Testis (tissue), 3 donors: ENCODE data around the gene ABAT. TPM values are rescaled to one million over a fixed set of nuclear protein-coding genes. Genes with fewer than 3 reads are reported as not detected.

Source experiments
- DNase-seq: peaks from one replicate; pipeline ENCODE4 v3.0.0-alpha.2; 2019
- H3K27ac ChIP-seq, 2 donors: fragments of 200-600 bp; sonication (generic); one replicate each; pipeline ENCODE4 v1.5.1; 2019
- H3K27me3 ChIP-seq: fragments of 200-600 bp; sonication (generic); one replicate; pipeline ENCODE4 v1.5.1; 2019
- H3K36me3 ChIP-seq: fragments of 200-600 bp; sonication (generic); one replicate; pipeline ENCODE4 v1.5.1; 2017; ENCODE audit warnings: low read depth; ENCODE audit errors: missing control alignments
- H3K4me1 ChIP-seq: fragments of 200-600 bp; sonication (generic); one replicate; pipeline ENCODE4 v1.5.1; 2019
- H3K4me3 ChIP-seq, 2 donors: fragments of 200-600 bp; sonication (generic); one replicate each; pipeline ENCODE4 v1.5.1; 2017 to 2019
- H3K9me3 ChIP-seq: fragments of 200-600 bp; sonication (generic); one replicate; pipeline ENCODE4 v1.5.1; 2017
- POLR2A ChIP-seq: fragments of 450-650 bp; IDR thresholded peaks from one replicate; pipeline ENCODE4 v1.6.1; 2017; ENCODE audit warnings: antibody characterized with exemption, mild to moderate bottlenecking, moderate library complexity
- WGBS, 2 donors: methylation state at CpG; one replicate each; pipeline ENCODE4 v1.1.5; 2018; 5-methylcytosine and 5-hydroxymethylcytosine counted together
- intact Hi-C: fragments of 100-400 bp; cut with DNase I; formaldehyde crosslinking; loops from one replicate; pipeline ENCODE4 v1.15.1; 2023; ENCODE audit warnings: low total_unique reads
- polyA plus RNA-seq: library from polyadenylated mRNA; stranded (reverse); fragments of 350-450 nt; fragmentation: Illumina TruSeq; extraction: RNeasy Lipid Tissue Mini Kit (QIAGEN cat#74804); gene quantifications from one replicate; pipeline ENCODE4 v1.2.3, GENCODE V29; 2014; ENCODE audit warnings: low read depth, low replicate concordance; ENCODE audit not compliant: insufficient read depth
- total RNA-seq, 2 donors: library from RNA; depleted of rRNA; stranded (reverse); fragments of >200 nt; gene quantifications; one replicate each; pipeline ENCODE4 v1.2.3, GENCODE V29; 2016
- TF ChIP-seq, protein P1 (sequence below), 3 experiments: fragments of 450-650 bp in 2 of 3; fragments of 200-600 bp in 1 of 3; sonication (generic) in 1 of 3; IDR thresholded peaks; one replicate each; pipeline ENCODE4 v1.5.1; 2016 to 2019; ENCODE audit warnings: antibody characterized with exemption in 3 of 3, mild to moderate bottlenecking in 2 of 3, moderate library complexity in 1 of 3

ABAT gene
- total and polyA plus RNA-seq, 3 donors from 2014 or later: 25.3 to 108 (median 71.7) TPM

GRCh38 chr16:8628981-8629725 is 45.3 kb upstream of the ABAT start:
- H3K27me3 ChIP-seq: no peaks in the 10 kb centered on the region
- no peak overlapping the region for H3K4me3 ChIP-seq
- no peaks in the 10 kb centered on the region for H3K9me3 ChIP-seq
- no peak for DNase-seq
- 92 to 95% methylated on average over 16 of the region's 16 CpGs for WGBS, 2 donors
- no peaks in the 10 kb centered on the region for H3K4me1 ChIP-seq
- intact Hi-C loops: no loop called here
- TF ChIP-seq, protein P1, sequence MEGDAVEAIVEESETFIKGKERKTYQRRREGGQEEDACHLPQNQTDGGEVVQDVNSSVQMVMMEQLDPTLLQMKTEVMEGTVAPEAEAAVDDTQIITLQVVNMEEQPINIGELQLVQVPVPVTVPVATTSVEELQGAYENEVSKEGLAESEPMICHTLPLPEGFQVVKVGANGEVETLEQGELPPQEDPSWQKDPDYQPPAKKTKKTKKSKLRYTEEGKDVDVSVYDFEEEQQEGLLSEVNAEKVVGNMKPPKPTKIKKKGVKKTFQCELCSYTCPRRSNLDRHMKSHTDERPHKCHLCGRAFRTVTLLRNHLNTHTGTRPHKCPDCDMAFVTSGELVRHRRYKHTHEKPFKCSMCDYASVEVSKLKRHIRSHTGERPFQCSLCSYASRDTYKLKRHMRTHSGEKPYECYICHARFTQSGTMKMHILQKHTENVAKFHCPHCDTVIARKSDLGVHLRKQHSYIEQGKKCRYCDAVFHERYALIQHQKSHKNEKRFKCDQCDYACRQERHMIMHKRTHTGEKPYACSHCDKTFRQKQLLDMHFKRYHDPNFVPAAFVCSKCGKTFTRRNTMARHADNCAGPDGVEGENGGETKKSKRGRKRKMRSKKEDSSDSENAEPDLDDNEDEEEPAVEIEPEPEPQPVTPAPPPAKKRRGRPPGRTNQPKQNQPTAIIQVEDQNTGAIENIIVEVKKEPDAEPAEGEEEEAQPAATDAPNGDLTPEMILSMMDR (IDR thresholded peaks at IDR 0.05): no peak
- TF ChIP-seq POLR2A: no peak
- H3K36me3 ChIP-seq: no peaks in the 10 kb centered on the region
- no peak overlapping the region for H3K27ac ChIP-seq

GRCh38 chr16:8630255-8630953 is 44.0 kb upstream of the ABAT start:
- intact Hi-C loops: no loop called here
- Histone ChIP-seq H3K4me1 (no peaks in the 10 kb centered on the region), H3K9me3 (no peaks in the 10 kb centered on the region), H3K27ac (no peak overlapping the region), H3K36me3 (no peaks in the 10 kb centered on the region), H3K4me3 (no peak overlapping the region), H3K27me3 (no peaks in the 10 kb centered on the region)
- TF ChIP-seq POLR2A: no peak
- TF ChIP-seq, protein P1 (IDR thresholded peaks at IDR 0.05): no peak
- DNase-seq: no peak
- WGBS, 2 donors: 87 to 88% methylated on average over 8 to 11 of the region's 11 CpGs

DNA sequence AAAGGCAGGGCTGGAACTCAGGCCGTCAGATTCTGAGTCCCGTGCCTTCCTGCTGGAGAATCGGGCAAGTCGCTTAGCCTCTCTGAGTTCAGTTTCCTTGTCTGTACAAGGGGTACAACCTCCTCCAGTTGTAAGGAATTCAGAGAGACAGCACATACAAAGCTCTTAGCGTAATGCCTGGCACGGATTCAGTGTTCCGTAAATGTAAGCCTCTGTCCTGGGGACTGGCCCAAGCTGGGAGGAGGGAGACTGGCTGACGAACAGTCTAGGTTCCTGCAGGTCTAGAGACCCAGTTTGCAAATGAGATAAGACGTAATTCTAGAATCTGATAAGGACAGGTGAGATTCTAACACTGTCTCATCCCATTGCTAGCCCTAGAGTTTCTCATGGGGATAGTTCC is 43.0 kb upstream of the ABAT start:
- TF ChIP-seq, protein P1 (IDR thresholded peaks at IDR 0.05): no peak
- TF ChIP-seq POLR2A: no peak
- Histone ChIP-seq H3K27me3 (no peaks in the 10 kb centered on the region), H3K4me3 (no peak overlapping the region), H3K4me1 (no peaks in the 10 kb centered on the region), H3K27ac (no peak overlapping the region), H3K36me3 (no peaks in the 10 kb centered on the region), H3K9me3 (no peaks in the 10 kb centered on the region)
- intact Hi-C loops: no loop called here
- 81 to 86% methylated on average over 9 of the region's 9 CpGs for WGBS, 2 donors
- no peak for DNase-seq

DNA sequence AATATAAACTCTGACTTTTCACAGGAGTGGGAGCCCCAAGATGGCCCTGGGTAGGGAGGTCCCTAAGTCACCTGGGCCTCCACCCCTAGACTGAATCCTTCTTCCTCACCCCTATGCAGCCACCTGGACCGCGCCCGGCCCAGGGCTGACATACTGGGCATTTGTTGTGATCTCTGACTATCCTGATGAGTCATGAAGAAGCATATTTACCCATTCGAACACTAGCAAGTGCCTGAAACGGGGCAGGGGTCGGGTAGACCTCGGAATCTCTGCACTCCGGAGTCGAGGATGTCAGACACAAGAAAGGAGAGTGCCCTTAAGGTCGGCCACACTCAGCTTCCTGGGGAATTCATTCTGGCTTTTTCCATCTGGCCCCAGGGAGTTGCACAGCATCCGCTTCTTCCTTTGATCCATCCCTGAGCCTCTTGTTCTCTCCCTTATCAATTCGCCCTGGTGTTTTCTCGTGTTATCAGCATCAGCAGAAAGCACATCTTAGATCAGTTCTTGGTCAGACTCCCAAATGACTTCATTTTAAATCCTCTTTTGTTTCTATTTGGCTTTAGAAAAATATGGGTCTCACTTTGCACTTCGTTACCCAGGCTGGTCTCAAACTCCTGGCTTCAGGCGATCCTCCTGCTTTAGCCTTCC is 42.5 kb upstream of the ABAT start:
- Histone ChIP-seq H3K36me3 (no peaks in the 10 kb centered on the region), H3K4me1 (no peaks in the 10 kb centered on the region), H3K27ac (no peak overlapping the region), H3K4me3 (no peak overlapping the region), H3K9me3 (no peaks in the 10 kb centered on the region), H3K27me3 (no peaks in the 10 kb centered on the region)
- intact Hi-C loops: no loop called here
- TF ChIP-seq, protein P1 (IDR thresholded peaks at IDR 0.05): no peak
- no peak for TF ChIP-seq POLR2A
- no peak for DNase-seq
- 67% methylated on average over 15 of the region's 15 CpGs for WGBS, 2 donors
